Right atrium auricular region (tissue), 2 donors: ENCODE data around the gene SLC9A5. TPM values are rescaled to one million over a fixed set of nuclear protein-coding genes. Genes with fewer than 3 reads are reported as not detected.

ENCODE experiments used
- DNase-seq: peaks from one replicate; pipeline ENCODE4 v3.0.0-alpha.2; 2019; ENCODE audit warnings: low spot score
- H3K27ac ChIP-seq, 2 donors: fragments of 200-600 bp; sonication (generic); 1 replicate in 1 of 2; 2 replicates in 1 of 2; pipeline ENCODE4 v1.5.1; 2016 to 2019
- H3K27me3 ChIP-seq, 2 donors: fragments of 200-600 bp; sonication (generic); one replicate each; pipeline versions ENCODE4 v1.5.1 to v1.6.0; 2017 to 2019
- H3K36me3 ChIP-seq: fragments of 200-600 bp; sonication (generic); one replicate; pipeline ENCODE4 v1.5.1; 2016
- H3K4me1 ChIP-seq, 2 donors: fragments of 200-600 bp; sonication (generic); one replicate each; pipeline versions ENCODE4 v1.5.1 to v1.6.0; 2017 to 2019
- H3K4me3 ChIP-seq, 2 donors: fragments of 200-600 bp; sonication (generic); 1 replicate in 1 of 2; 2 replicates in 1 of 2; pipeline ENCODE4 v1.5.1; 2017 to 2019; ENCODE audit warnings: mild to moderate bottlenecking in 1 of 2, moderate library complexity in 1 of 2
- H3K9me3 ChIP-seq, 2 donors: fragments of 200-600 bp; sonication (generic); one replicate each; pipeline ENCODE4 v1.5.1; 2019
- total RNA-seq, 2 donors: library from RNA; depleted of rRNA; stranded (reverse); fragments of >200 nt; gene quantifications; one replicate each; pipeline ENCODE4 v1.1.0, GENCODE V29; 2016
- TF ChIP-seq, protein P1 (sequence below), 2 donors: fragments of 200-600 bp; sonication (generic); IDR thresholded peaks; one replicate each; pipeline ENCODE4 v1.5.1; 2019; ENCODE audit warnings: antibody characterized with exemption in 2 of 2

Gene SLC9A5
- total RNA-seq, 2 donors from 2014 or later, result 1.5 to 2.4 TPM

GRCh38 chr16:67202426-67202825, 46.4 kb upstream of the SLC9A5 start:
- Histone ChIP-seq H3K27ac (no peak overlapping the region), H3K27me3 (no peaks in the 10 kb centered on the region), H3K9me3 (no peaks in the 10 kb centered on the region), H3K36me3 (peaks cover 9% of the 10 kb centered on the region), H3K4me1 (peaks cover 0 to 22% of the 10 kb centered on the region in 2 donors), H3K4me3 (no peak overlapping the region)
- DNase-seq, result no peak
- TF ChIP-seq, protein P1, sequence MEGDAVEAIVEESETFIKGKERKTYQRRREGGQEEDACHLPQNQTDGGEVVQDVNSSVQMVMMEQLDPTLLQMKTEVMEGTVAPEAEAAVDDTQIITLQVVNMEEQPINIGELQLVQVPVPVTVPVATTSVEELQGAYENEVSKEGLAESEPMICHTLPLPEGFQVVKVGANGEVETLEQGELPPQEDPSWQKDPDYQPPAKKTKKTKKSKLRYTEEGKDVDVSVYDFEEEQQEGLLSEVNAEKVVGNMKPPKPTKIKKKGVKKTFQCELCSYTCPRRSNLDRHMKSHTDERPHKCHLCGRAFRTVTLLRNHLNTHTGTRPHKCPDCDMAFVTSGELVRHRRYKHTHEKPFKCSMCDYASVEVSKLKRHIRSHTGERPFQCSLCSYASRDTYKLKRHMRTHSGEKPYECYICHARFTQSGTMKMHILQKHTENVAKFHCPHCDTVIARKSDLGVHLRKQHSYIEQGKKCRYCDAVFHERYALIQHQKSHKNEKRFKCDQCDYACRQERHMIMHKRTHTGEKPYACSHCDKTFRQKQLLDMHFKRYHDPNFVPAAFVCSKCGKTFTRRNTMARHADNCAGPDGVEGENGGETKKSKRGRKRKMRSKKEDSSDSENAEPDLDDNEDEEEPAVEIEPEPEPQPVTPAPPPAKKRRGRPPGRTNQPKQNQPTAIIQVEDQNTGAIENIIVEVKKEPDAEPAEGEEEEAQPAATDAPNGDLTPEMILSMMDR (IDR thresholded peaks at IDR 0.05), result no peak

DNA sequence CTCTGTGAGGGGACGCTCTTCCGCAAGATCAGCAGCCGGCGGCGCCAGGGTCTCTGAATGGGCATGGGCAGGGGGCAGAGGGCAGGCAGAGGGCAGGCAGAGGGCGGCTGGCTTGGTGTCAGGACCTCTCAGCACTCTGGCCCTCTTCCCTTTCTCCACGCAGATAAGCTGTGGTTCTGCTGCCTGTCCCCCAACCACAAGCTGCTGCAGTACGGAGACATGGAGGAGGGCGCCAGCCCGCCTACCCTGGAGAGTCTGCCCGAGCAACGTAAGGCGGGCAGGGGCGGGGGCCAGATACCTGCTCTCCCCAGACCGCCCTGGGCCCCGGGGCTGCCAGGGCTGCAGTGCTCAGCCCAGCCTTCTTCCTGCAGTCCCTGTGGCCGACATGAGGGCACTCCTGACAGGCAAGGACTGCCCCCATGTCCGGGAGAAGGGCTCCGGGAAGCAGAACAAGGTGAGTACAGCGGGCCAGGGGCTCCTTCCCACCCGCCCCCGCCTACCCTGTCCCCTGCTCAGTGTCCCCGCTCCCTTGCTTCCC, 45.8 kb upstream of the SLC9A5 start:
- Histone ChIP-seq H3K27me3 (no peaks in the 10 kb centered on the region), H3K4me1 (peaks cover 0 to 18% of the 10 kb centered on the region in 2 donors), H3K27ac (no peak overlapping the region), H3K36me3 (peaks cover 3% of the 10 kb centered on the region), H3K9me3 (no peaks in the 10 kb centered on the region), H3K4me3 (no peak overlapping the region)
- DNase-seq, result no peak
- TF ChIP-seq, protein P1 (IDR thresholded peaks at IDR 0.05), result no peak

DNA sequence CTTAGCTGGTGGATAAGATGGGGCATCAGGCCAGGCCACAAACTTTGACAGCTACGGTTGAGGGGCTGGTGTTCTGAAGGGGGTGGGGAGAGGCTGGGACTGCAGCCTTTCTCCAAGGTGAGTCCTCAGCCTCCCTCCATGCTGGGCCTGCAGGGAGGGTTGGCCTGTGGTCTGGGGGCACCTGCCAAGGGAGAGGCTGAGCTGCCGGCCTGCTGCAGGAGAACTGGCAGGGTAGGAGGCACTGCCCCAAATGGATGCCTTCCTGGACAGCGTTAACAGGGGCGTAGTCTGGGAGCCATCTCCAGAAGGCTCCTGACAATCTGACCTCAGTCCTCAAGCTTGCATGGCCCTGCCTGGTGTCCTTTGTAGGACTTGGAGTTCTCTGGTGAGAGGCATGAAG, 44.7 kb upstream of the SLC9A5 start:
- Histone ChIP-seq H3K27me3 (no peaks in the 10 kb centered on the region), H3K4me1 (peaks cover 0 to 9% of the 10 kb centered on the region in 2 donors), H3K4me3 (no peak overlapping the region), H3K27ac (no peak overlapping the region), H3K9me3 (no peaks in the 10 kb centered on the region), H3K36me3 (no peaks in the 10 kb centered on the region)
- TF ChIP-seq, protein P1 (IDR thresholded peaks at IDR 0.05), result no peak
- no peak for DNase-seq

DNA sequence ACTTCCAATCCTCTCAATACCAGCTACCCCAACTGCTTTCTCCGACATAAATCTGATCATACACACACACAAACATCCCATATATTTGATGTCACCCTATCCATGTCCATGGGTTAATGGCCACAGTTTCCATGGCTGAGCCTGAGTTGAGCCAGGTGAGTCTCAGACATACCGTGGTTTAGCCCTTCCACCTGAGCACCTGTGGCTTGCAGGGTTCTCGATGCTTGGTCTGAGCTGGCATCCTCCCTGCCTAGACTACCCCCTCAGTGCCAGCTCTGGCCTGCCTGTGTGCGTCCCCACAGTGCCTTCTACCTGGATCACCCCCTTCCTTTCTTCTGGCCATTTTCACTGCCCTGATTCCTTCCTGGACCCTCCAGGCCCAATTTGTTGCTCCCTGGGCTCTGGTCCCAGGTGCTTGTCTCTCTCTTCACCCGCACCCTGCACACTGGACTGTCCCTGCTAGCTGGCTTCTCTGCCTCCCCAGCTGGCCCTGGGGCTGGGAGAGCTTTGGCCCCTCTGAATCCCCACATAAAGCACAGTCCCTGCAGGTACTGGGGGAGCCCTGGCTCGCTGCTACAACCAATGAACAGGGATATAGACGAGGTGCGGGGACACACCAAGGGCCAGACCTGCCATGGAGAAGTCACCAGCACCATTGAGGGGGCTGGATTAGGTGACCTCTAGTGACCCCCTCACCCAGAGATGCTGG, 42.5 kb upstream of the SLC9A5 start:
- no peaks in the 10 kb centered on the region for H3K9me3 ChIP-seq
- no peaks in the 10 kb centered on the region for H3K36me3 ChIP-seq
- no peak for DNase-seq

GRCh38 chr16:67206838-67207248, 41.9 kb upstream of the SLC9A5 start:
- Histone ChIP-seq H3K9me3 (no peaks in the 10 kb centered on the region), H3K36me3 (no peaks in the 10 kb centered on the region), H3K27ac (no peak overlapping the region), H3K27me3 (no peaks in the 10 kb centered on the region), H3K4me3 (no peak overlapping the region), H3K4me1 (no peaks in the 10 kb centered on the region)
- no peak for DNase-seq
- TF ChIP-seq, protein P1 (IDR thresholded peaks at IDR 0.05), result no peak

More for the DNA sequence above, 42.5 kb upstream of the SLC9A5 start:
- no peak overlapping the region for H3K4me3 ChIP-seq
- H3K27me3 ChIP-seq, result no peaks in the 10 kb centered on the region
- TF ChIP-seq, protein P1 (IDR thresholded peaks at IDR 0.05), result no peak
- H3K4me1 ChIP-seq, result no peaks in the 10 kb centered on the region
- no peak overlapping the region for H3K27ac ChIP-seq
